Testis (tissue), 3 donors: Measurements from ENCODE around the gene GLS2. TPM values are rescaled to one million over a fixed set of nuclear protein-coding genes. Genes with fewer than 3 reads are reported as not detected.

ENCODE experiments used
- DNase-seq: peaks from one replicate; pipeline ENCODE4 v3.0.0-alpha.2; 2019
- H3K27ac ChIP-seq, 2 donors: fragments of 200-600 bp; sonication (generic); one replicate each; pipeline ENCODE4 v1.5.1; 2019
- H3K27me3 ChIP-seq: fragments of 200-600 bp; sonication (generic); one replicate; pipeline ENCODE4 v1.5.1; 2019
- H3K36me3 ChIP-seq: fragments of 200-600 bp; sonication (generic); one replicate; pipeline ENCODE4 v1.5.1; 2017; ENCODE audit warnings: low read depth; ENCODE audit errors: missing control alignments
- H3K4me1 ChIP-seq: fragments of 200-600 bp; sonication (generic); one replicate; pipeline ENCODE4 v1.5.1; 2019
- H3K4me3 ChIP-seq, 2 donors: fragments of 200-600 bp; sonication (generic); one replicate each; pipeline ENCODE4 v1.5.1; 2017 to 2019
- H3K9me3 ChIP-seq: fragments of 200-600 bp; sonication (generic); one replicate; pipeline ENCODE4 v1.5.1; 2017
- POLR2A ChIP-seq: fragments of 450-650 bp; IDR thresholded peaks from one replicate; pipeline ENCODE4 v1.6.1; 2017; ENCODE audit warnings: antibody characterized with exemption, mild to moderate bottlenecking, moderate library complexity
- WGBS, 2 donors: methylation state at CpG; one replicate each; pipeline ENCODE4 v1.1.5; 2018; 5-methylcytosine and 5-hydroxymethylcytosine counted together
- intact Hi-C: fragments of 100-400 bp; cut with DNase I; formaldehyde crosslinking; loops from one replicate; pipeline ENCODE4 v1.15.1; 2023; ENCODE audit warnings: low total_unique reads
- polyA plus RNA-seq: library from polyadenylated mRNA; stranded (reverse); fragments of 350-450 nt; fragmentation: Illumina TruSeq; extraction: RNeasy Lipid Tissue Mini Kit (QIAGEN cat#74804); gene quantifications from one replicate; pipeline ENCODE4 v1.2.3, GENCODE V29; 2014; ENCODE audit warnings: low read depth, low replicate concordance; ENCODE audit not compliant: insufficient read depth
- total RNA-seq, 2 donors: library from RNA; depleted of rRNA; stranded (reverse); fragments of >200 nt; gene quantifications; one replicate each; pipeline ENCODE4 v1.2.3, GENCODE V29; 2016
- TF ChIP-seq, protein P1 (sequence below), 3 experiments: fragments of 450-650 bp in 2 of 3; fragments of 200-600 bp in 1 of 3; sonication (generic) in 1 of 3; IDR thresholded peaks; one replicate each; pipeline ENCODE4 v1.5.1; 2016 to 2019; ENCODE audit warnings: antibody characterized with exemption in 3 of 3, mild to moderate bottlenecking in 2 of 3, moderate library complexity in 1 of 3

Gene GLS2
- total and polyA plus RNA-seq, 3 donors from 2014 or later, result 2.2 to 4.7 (median 3.8) TPM

DNA sequence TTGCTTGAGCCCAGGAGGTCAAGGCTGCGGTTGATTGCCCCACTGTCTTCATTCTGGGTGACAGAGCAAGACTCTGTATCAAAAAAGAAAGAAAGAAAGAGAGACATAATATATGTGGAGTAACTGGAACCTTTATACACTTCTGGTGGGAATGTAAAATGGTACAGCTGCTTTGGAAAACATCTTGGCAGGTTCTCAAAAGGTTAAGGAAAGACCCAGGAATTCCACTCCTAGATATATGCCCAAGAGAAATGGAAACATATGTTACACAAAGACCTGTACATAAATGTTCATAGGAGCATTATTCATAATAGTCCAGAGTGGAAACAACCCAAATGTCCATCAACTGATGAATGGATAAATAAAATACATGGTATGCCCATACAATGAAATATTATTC, 40.9 kb upstream of the GLS2 start:
- TF ChIP-seq POLR2A, result no peak
- TF ChIP-seq, protein P1, sequence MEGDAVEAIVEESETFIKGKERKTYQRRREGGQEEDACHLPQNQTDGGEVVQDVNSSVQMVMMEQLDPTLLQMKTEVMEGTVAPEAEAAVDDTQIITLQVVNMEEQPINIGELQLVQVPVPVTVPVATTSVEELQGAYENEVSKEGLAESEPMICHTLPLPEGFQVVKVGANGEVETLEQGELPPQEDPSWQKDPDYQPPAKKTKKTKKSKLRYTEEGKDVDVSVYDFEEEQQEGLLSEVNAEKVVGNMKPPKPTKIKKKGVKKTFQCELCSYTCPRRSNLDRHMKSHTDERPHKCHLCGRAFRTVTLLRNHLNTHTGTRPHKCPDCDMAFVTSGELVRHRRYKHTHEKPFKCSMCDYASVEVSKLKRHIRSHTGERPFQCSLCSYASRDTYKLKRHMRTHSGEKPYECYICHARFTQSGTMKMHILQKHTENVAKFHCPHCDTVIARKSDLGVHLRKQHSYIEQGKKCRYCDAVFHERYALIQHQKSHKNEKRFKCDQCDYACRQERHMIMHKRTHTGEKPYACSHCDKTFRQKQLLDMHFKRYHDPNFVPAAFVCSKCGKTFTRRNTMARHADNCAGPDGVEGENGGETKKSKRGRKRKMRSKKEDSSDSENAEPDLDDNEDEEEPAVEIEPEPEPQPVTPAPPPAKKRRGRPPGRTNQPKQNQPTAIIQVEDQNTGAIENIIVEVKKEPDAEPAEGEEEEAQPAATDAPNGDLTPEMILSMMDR (IDR thresholded peaks at IDR 0.05), result no peak
- 77 to 88% methylated on average over 1 of the region's 1 CpG for WGBS, 2 donors
- H3K27me3 ChIP-seq, result no peaks in the 10 kb centered on the region
- no peaks in the 10 kb centered on the region for H3K4me1 ChIP-seq
- intact Hi-C loops, result no loop called here
- no peaks in the 10 kb centered on the region for H3K9me3 ChIP-seq
- DNase-seq, result no peak
- no peak overlapping the region for H3K4me3 ChIP-seq
- H3K36me3 ChIP-seq, result no peaks in the 10 kb centered on the region
- H3K27ac ChIP-seq, result no peak overlapping the region

DNA sequence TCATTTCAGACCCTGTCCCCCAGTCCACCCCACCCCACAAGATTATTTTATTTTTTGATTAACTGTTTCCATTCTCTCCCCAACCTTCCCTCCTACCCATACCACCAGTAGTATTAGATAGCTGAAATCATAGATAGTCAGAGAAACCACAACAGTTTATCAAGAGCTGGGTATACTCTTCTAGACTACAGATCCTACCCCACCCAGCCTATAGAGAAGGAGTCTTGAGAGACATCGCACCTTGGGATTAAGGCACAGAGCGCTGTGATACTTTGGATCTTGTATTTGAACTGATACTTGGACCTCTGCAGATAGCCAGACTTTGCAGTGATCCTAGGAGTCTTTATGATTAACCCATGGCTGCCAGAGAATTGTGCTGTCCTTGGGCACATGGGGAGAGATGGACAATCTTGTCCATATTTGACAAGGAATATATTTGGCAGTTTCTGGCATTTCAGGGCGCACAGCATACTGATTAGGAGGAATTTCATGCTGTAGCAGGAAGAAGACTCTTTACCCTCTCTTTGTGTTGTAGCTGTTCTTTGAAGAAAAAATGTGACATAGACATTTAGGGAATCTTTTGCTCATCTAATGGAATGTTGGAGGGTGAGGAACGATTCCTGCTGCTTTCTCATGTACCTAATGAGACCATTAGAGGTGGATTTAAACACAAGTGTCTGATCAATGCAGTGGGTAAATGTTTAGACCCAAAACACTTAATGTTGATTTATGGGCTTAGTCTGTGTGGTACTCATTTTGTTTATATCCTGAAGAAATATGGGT, 34.6 kb upstream of the GLS2 start:
- 5 to 15% methylated on average over 4 of the region's 4 CpGs for WGBS, 2 donors
- peaks cover 14% of the 10 kb centered on the region for H3K4me1 ChIP-seq
- H3K9me3 ChIP-seq, result no peaks in the 10 kb centered on the region
- DNase-seq, result no peak
- no peak for TF ChIP-seq POLR2A
- TF ChIP-seq, protein P1 (IDR thresholded peaks at IDR 0.05), result no peak
- peak overlapping the region; percentile 83 to 88 for H3K27ac ChIP-seq
- no peaks in the 10 kb centered on the region for H3K27me3 ChIP-seq
- H3K4me3 ChIP-seq, result peak overlapping the region; percentile 61 to 64
- H3K36me3 ChIP-seq, result no peaks in the 10 kb centered on the region
- intact Hi-C loops, result no loop called here

DNA sequence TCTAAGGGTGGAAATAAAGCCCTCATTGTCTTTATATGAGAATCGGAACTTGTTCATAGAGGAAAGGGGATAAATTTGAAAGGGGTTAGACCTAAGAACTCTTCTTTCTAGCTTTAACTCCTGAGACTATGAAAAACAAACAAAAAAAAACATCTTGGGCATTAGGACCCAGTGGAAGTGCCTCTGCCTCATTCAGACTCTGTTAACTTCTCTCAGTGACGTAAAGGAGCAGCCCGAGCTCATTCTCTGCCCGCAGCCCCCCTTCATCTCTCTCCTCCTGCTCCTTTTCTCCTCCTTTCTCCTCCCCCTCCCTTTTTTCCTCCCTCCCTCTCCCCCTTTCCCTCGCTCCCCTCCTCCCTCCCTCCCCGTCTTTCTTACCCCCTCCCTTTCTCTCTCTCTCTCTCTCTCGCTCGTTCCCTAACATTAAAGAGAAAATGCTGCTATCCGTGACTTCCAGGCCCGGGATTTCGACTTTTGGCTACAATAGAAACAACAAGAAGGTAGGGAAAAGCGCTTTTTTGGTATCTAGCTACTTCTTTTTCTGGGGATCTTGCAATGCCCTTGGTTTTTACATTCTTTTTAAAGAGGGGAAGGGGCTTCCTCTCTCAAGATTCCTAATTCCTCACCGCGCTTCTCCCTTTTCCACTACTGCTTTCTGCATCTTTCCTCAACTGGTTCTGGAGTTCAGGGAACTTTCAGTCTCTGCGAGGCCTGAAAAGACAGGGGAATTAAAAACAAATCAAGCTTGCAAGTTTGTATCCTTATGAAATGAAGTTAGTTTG, 33.8 kb upstream of the GLS2 start, which contains the start of gene RBMS2:
RBMS2 (plus strand) TSS at position 231 of the 782 bp plus-strand sequence; CDS start at position 435, 204 bp downstream.
- intact Hi-C loops, result no loop called here
- 1% methylated on average over 15 of the region's 15 CpGs for WGBS, 2 donors
- H3K9me3 ChIP-seq, result no peaks in the 10 kb centered on the region
- H3K36me3 ChIP-seq, result no peaks in the 10 kb centered on the region
- peak within 1 kb of the TSS; percentile 61 to 64 for H3K4me3 ChIP-seq
- peak; percentile 94 for DNase-seq
- H3K27me3 ChIP-seq, result no peaks in the 10 kb centered on the region
- no peak for TF ChIP-seq POLR2A
- TF ChIP-seq, protein P1 (IDR thresholded peaks at IDR 0.05), result no peak
- H3K27ac ChIP-seq, result peak within 1 kb of the TSS; percentile 83 to 88
- H3K4me1 ChIP-seq, result peaks cover 14% of the 10 kb centered on the region

DNA sequence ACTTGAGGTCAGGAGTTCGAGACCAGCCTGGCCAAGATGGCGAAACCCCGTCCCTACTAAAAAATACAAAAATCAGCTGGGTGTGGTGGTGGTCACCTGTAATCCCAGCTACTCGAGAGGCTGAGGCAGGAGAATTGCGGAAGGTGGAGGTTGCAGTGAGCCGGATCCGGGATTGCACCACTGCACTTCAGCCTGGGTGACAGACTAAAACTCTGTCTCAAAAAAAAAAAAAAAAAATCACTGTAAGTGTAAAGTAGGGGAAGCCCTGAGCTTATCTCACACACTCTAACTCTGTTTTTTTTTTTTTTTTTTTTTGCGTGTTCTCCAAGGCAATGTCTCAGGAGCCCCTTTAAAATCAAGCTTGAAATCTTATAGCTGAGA, 33.2 kb upstream of the GLS2 start:
- peak overlapping the region; percentile 61 to 64 for H3K4me3 ChIP-seq
- H3K27ac ChIP-seq, result peak overlapping the region; percentile 83 to 88
- WGBS, 2 donors, result 29 to 48% methylated on average over 8 of the region's 8 CpGs
- no peak for DNase-seq
- H3K4me1 ChIP-seq, result peaks cover 14% of the 10 kb centered on the region
- no peaks in the 10 kb centered on the region for H3K36me3 ChIP-seq
- H3K27me3 ChIP-seq, result no peaks in the 10 kb centered on the region
- no peaks in the 10 kb centered on the region for H3K9me3 ChIP-seq
- TF ChIP-seq POLR2A, result no peak
- TF ChIP-seq, protein P1 (IDR thresholded peaks at IDR 0.05), result no peak
- intact Hi-C loops, result no loop called here
